Activated CD8-positive, alpha-beta memory T cell treated with anti-CD3 and anti-CD28 coated beads for 24 hours (primary cell): ENCODE data around the gene PTPRE.
A peak's percentile ranks its signal among the peaks of the same experiment; 100 is the strongest.

Experiments used
- DNase-seq: peaks from one replicate; pipeline ENCODE4 v3.0.0-alpha.2; 2020

Gene PTPRE

GRCh38 chr10:128105383-128105782, 198.5 kb downstream of the PTPRE start:
- DNase-seq, result no peak

DNA sequence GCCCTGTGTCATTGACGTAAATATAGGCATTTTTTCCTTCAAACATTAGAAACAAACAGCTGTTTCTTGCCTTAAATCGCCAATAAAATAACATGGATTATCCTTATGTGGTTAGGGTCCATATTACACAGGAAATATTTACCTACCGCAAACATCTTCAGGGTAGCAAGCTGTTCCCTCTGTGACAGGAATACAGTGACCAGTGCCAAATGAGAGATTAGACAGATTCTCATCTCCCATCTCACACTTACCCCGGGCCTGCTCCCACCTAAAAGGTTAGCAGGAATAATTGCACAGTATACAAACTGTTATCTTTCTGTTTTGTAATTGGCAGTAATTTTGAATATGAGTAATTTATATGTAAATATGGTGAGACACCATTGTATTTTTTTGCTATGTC, 202.8 kb downstream of the PTPRE start:
- DNase-seq, result no peak

DNA sequence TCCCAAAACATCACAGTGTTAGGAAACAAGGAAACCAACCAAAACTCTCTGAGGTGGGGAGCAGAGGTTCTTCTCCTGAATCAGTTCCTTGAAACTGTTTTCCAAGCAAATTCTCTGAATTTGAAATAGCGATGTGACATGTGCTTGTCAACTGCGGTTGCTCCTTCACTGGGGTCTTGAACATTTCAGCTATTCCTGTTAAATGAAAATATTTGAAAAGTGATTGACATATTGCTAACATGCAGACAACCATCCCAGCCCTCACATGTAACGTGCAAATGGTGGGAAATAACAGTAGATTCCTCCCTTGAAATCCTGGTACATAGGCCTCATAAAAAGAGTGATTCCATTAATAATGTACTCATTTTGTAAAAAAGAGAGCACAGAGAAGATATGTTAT, 203.4 kb downstream of the PTPRE start:
- DNase-seq, result no peak

DNA sequence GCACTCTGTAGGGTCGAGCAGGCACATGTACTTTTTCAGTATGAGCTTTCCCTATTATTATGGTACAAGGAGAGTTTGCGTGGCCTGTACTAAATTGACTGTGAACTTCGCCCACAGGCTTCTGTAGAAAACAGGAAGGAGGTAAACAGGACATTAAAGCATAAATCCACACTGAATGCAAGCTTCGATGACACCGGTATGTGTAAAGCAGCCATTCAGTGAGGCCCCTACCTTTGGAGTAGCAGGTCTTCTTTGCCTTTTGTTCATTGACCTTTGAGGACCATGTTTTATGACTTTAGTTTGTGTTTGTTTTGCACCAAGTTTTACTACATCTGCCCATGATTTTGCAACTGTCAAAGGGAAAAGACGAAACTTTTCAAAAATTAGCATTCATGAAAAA, 204.8 kb downstream of the PTPRE start:
- DNase-seq, result no peak

GRCh38 chr10:128113026-128113425, 206.1 kb downstream of the PTPRE start:
- DNase-seq, result no peak

DNA sequence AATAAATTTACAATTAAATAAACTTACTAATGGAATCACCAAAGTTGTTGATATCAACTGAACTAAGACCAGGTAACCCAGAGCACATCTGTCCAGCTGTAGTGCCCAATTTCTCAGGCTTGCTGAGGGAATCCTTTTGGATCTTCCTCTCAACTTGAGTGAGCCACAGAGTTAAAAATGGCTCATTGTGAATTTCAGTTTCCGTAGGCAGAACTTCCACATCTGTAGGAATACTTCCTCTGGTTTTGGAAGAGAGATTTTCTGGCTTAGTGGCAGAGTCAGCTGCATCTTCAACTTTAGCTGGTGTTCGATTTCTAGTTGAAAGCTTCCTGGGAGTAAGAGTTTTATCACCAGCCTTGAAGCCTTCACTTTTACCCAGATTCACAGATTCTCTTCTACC, 208.0 kb downstream of the PTPRE start:
- no peak for DNase-seq

- DNase-seq, result no peak
Observed at GRCh38 chr10:128115356-128115755, 208.5 kb downstream of the PTPRE start.

DNA sequence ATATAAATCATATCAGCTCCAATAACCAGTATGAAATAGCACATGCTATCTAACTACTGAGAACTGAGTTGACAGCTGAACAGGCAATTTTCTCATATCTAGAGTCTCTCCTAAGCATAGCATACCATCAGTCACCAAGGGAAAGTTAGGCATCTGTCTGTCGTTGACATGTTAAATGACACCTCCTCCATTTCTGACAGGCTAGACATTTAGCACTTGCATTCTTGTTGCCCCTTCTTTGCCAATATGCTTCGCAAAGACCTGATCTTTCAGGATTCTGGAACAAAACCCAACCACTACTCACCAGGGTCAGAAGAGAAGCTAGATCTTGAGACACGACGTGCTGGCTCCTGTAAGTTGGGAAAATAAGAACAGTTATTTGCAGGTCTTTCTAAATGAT, 209.3 kb downstream of the PTPRE start:
- DNase-seq, result no peak

- DNase-seq, result no peak
Observed at GRCh38 chr10:128116851-128117615, 210.1 kb downstream of the PTPRE start.

DNA sequence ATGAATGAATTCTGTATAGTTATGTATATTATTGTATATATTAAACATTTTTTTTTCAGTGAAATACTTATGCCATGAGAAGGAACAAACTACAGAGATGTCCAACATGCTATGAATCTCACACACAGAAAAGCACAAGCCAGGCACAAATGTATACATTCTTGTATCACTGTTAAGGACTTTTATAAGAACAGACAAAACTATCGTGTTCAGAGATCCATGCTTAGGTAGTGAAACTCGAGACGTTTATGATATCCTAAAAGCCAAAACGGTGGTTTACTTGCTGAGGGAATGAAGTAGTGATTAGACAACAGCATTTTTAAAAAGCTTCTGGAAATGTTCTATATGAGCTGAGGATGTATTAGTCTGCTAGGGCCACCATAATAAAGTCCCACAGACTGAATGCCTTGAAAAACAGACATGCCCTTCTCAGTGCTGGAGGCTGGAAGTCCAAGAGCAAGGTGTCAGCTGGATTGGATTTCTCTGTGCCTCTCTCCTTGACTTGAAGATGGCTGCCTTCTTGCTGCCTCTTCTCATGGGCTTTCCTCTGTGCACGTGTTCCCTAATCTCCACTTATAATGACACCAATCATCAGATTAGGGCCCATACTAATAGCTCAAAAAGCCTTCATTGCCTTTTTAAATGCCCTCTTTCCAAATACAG, 215.0 kb downstream of the PTPRE start:
- no peak for DNase-seq

DNA sequence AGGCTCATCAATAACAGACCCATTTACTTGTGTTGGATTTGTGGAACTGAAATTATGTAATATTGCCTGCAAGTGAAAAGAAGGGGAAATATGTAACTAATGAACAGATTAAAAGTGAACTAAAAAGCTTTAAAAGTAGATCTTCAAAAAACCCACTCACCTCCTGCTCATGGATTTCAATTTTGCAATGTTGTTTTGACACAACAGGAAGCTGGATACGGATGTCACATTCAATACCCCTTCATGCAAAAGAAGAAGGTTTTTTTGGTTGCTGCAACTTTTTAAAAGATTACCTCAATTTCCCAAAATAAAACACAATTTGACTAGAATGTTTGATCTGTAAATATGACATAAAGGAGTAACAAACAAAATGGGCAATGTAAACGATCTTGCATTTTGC, 216.0 kb downstream of the PTPRE start:
- no peak for DNase-seq

GRCh38 chr10:128123846-128124245, 216.9 kb downstream of the PTPRE start:
- DNase-seq, result no peak

GRCh38 chr10:128124813-128125403, 218.0 kb downstream of the PTPRE start:
- DNase-seq, result no peak

DNA sequence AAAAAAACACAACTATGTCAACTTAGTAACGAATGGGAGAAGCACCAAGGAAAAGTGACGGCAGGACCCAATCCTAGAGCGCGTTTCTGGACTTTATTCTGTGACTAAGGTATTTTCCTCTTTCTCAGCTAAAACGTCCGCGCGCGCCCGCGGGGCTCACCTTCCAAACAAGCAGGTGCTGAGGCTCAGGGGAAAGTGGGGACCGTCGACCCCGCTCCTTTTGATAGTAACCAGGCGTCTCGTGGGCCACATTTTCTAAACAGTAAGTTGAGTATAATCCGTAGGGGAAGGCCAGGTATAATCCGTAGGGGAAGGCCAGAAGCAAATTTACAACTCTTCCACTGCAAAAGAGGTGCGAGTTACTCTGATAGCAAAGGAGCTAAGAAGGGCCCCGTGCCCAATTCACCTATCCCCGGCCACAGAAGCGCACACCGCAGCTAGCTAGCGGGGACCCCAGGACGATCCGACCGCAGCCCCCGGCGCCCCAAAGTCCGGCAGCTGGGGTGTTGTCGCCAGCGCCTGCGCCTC, 218.6 kb downstream of the PTPRE start:
- peak; percentile 64 for DNase-seq

- peak; percentile 94 for DNase-seq
Observed at GRCh38 chr10:128125944-128126764, 219.3 kb downstream of the PTPRE start, which contains the start of gene MKI67. MKI67 (minus strand) TSS chr10:128126423; CDS start chr10:128125667, 756 bp downstream.

GRCh38 chr10:128128582-128128981, 221.7 kb downstream of the PTPRE start:
- DNase-seq, result no peak

GRCh38 chr10:128130051-128130450, 223.1 kb downstream of the PTPRE start:
- DNase-seq, result no peak
